Measurements from ENCODE around the gene SEPSECS. TPM values are rescaled to one million over a fixed set of nuclear protein-coding genes. Genes with fewer than 3 reads are reported as not detected.

The SEPSECS gene
- total RNA-seq, 1 donor, result 8.3 TPM

- H3K4me3 ChIP-seq (ENCODE audit: insufficient read depth, low read length), result no peak overlapping the region
Observed at GRCh38 chr4:25158817-25159216, 1.4 kb downstream of the SEPSECS start.

GRCh38 chr4:25157081-25157480 is 3.2 kb downstream of the SEPSECS start:
- TF ChIP-seq CTCF (IDR thresholded peaks at IDR 0.05; ENCODE audit: extremely low read depth, low read depth, low read length), result no peak
- no peak for DNase-seq (ENCODE audit: insufficient read length, low spot score, missing footprints)

More at GRCh38 chr4:25158817-25159216, 1.4 kb downstream of the SEPSECS start:
- H3K4me2 ChIP-seq (ENCODE audit: insufficient read depth, low read length), result no peak overlapping the region
- H3K36me3 ChIP-seq (ENCODE audit: insufficient read depth, low read length), result no peaks in the 10 kb centered on the region
- DNase-seq (ENCODE audit: insufficient read length, low spot score, missing footprints), result no peak
- H3K9me3 ChIP-seq (ENCODE audit: low read depth, low read length), result no peaks in the 10 kb centered on the region
- no peak overlapping the region for H2AFZ ChIP-seq (ENCODE audit: low read length)
- H3K79me2 ChIP-seq (ENCODE audit: insufficient read depth, low read length), result no peaks in the 10 kb centered on the region
- no peak for TF ChIP-seq CTCF (IDR thresholded peaks at IDR 0.05; ENCODE audit: extremely low read depth, low read depth, low read length)
- H3K27me3 ChIP-seq (ENCODE audit: insufficient read depth, low read length), result no peaks in the 10 kb centered on the region
- peaks cover 13% of the 10 kb centered on the region for H3K4me1 ChIP-seq (ENCODE audit: insufficient read depth, low read length)
- no peak overlapping the region for H3K27ac ChIP-seq (ENCODE audit: low read depth, low read length)
- H4K20me1 ChIP-seq (ENCODE audit: insufficient read depth, low read length), result no peaks in the 10 kb centered on the region

GRCh38 chr4:25155947-25156346 is 4.3 kb downstream of the SEPSECS start:
- Histone ChIP-seq H2AFZ (ENCODE audit: low read length) (no peak overlapping the region), H3K27ac (ENCODE audit: low read depth, low read length) (no peak overlapping the region), H3K79me2 (ENCODE audit: insufficient read depth, low read length) (no peaks in the 10 kb centered on the region), H3K4me2 (ENCODE audit: insufficient read depth, low read length) (no peak overlapping the region), H3K4me3 (ENCODE audit: insufficient read depth, low read length) (no peak overlapping the region), H4K20me1 (ENCODE audit: insufficient read depth, low read length) (no peaks in the 10 kb centered on the region), H3K9me3 (ENCODE audit: low read depth, low read length) (no peaks in the 10 kb centered on the region), H3K4me1 (ENCODE audit: insufficient read depth, low read length) (peaks cover 1% of the 10 kb centered on the region), H3K27me3 (ENCODE audit: insufficient read depth, low read length) (no peaks in the 10 kb centered on the region), H3K36me3 (ENCODE audit: insufficient read depth, low read length) (no peaks in the 10 kb centered on the region)
- TF ChIP-seq CTCF (IDR thresholded peaks at IDR 0.05; ENCODE audit: extremely low read depth, low read depth, low read length), result no peak
- DNase-seq (ENCODE audit: insufficient read length, low spot score, missing footprints), result no peak

More at GRCh38 chr4:25157081-25157480, 3.2 kb downstream of the SEPSECS start:
- H3K4me2 ChIP-seq (ENCODE audit: insufficient read depth, low read length), result no peak overlapping the region
- H3K79me2 ChIP-seq (ENCODE audit: insufficient read depth, low read length), result no peaks in the 10 kb centered on the region
- H4K20me1 ChIP-seq (ENCODE audit: insufficient read depth, low read length), result no peaks in the 10 kb centered on the region
- H3K4me1 ChIP-seq (ENCODE audit: insufficient read depth, low read length), result peaks cover 12% of the 10 kb centered on the region
- no peak overlapping the region for H3K27ac ChIP-seq (ENCODE audit: low read depth, low read length)
- no peak overlapping the region for H3K4me3 ChIP-seq (ENCODE audit: insufficient read depth, low read length)
- H3K27me3 ChIP-seq (ENCODE audit: insufficient read depth, low read length), result no peaks in the 10 kb centered on the region
- no peak overlapping the region for H2AFZ ChIP-seq (ENCODE audit: low read length)
- H3K36me3 ChIP-seq (ENCODE audit: insufficient read depth, low read length), result no peaks in the 10 kb centered on the region
- no peaks in the 10 kb centered on the region for H3K9me3 ChIP-seq (ENCODE audit: low read depth, low read length)

GRCh38 chr4:25154594-25155265 is 5.5 kb downstream of the SEPSECS start:
- no peak for TF ChIP-seq CTCF (IDR thresholded peaks at IDR 0.05; ENCODE audit: extremely low read depth, low read depth, low read length)
- Histone ChIP-seq H3K4me3 (ENCODE audit: insufficient read depth, low read length) (no peak overlapping the region), H3K27ac (ENCODE audit: low read depth, low read length) (no peak overlapping the region), H3K79me2 (ENCODE audit: insufficient read depth, low read length) (no peaks in the 10 kb centered on the region), H3K9me3 (ENCODE audit: low read depth, low read length) (no peaks in the 10 kb centered on the region), H3K4me2 (ENCODE audit: insufficient read depth, low read length) (no peak overlapping the region), H3K36me3 (ENCODE audit: insufficient read depth, low read length) (no peaks in the 10 kb centered on the region), H3K4me1 (ENCODE audit: insufficient read depth, low read length) (no peaks in the 10 kb centered on the region), H4K20me1 (ENCODE audit: insufficient read depth, low read length) (no peaks in the 10 kb centered on the region), H3K27me3 (ENCODE audit: insufficient read depth, low read length) (no peaks in the 10 kb centered on the region), H2AFZ (ENCODE audit: low read length) (no peak overlapping the region)
- no peak for DNase-seq (ENCODE audit: insufficient read length, low spot score, missing footprints)

All from osteoblast (primary cell).